Loucy (cell line): ENCODE measurements around the gene CAPNS2.

Source experiments
- H2AFZ ChIP-seq: fragments of 200-600 bp; sonication (generic); 2 replicates; pipeline ENCODE4 v1.6.0; 2016; ENCODE audit warnings: antibody characterized with exemption, mild to moderate bottlenecking, low read length, moderate library complexity
- H3F3A ChIP-seq: fragments of 200-600 bp; 2 replicates; pipeline ENCODE4 v1.6.0; 2016; ENCODE audit warnings: antibody characterized with exemption, low read depth, mild to moderate bottlenecking
- H3K27me3 ChIP-seq: fragments of 200-600 bp; sonication (generic); 2 replicates; pipeline ENCODE4 v1.6.1; 2014; ENCODE audit warnings: low read length, mild to moderate bottlenecking; ENCODE audit not compliant: insufficient read depth, poor library complexity, severe bottlenecking
- H3K36me3 ChIP-seq: fragments of 200-600 bp; sonication (generic); 2 replicates; pipeline ENCODE4 v1.6.1; 2016; ENCODE audit warnings: low read length; ENCODE audit not compliant: insufficient read depth
- H3K4me1 ChIP-seq: fragments of 200-600 bp; sonication (generic); 2 replicates; pipeline ENCODE4 v1.5.1; 2014; ENCODE audit warnings: low read length, mild to moderate bottlenecking; ENCODE audit not compliant: insufficient read depth, poor library complexity, severe bottlenecking
- H3K4me2 ChIP-seq: fragments of 200-600 bp; sonication (generic); 2 replicates; pipeline ENCODE4 v1.6.0; 2014; ENCODE audit warnings: antibody characterized with exemption, low read length, low read depth, mild to moderate bottlenecking; ENCODE audit not compliant: poor library complexity, severe bottlenecking
- H3K4me3 ChIP-seq: fragments of 200-600 bp; sonication (generic); 2 replicates; pipeline ENCODE4 v1.5.1; 2014; ENCODE audit warnings: low read length, mild to moderate bottlenecking, mixed read lengths; ENCODE audit not compliant: poor library complexity, severe bottlenecking
- H3K79me2 ChIP-seq: fragments of 200-600 bp; sonication (generic); 2 replicates; pipeline ENCODE4 v1.6.1; 2014; ENCODE audit warnings: low read length; ENCODE audit not compliant: insufficient read depth
- H3K9ac ChIP-seq: fragments of 200-600 bp; sonication (generic); 2 replicates; pipeline ENCODE4 v1.6.0; 2014; ENCODE audit warnings: mild to moderate bottlenecking, low read depth, low read length, moderate library complexity; ENCODE audit not compliant: poor library complexity, severe bottlenecking
- H3K9me2 ChIP-seq: fragments of 200-600 bp; sonication (generic); replicated peaks from 2 replicates; pipeline ENCODE4 v1.6.1; 2016; ENCODE audit warnings: low read depth, low read length, mixed read lengths
- H3K9me3 ChIP-seq: fragments of 200-600 bp; sonication (generic); 2 replicates; pipeline ENCODE4 v1.6.1; 2014; ENCODE audit warnings: mild to moderate bottlenecking, antibody characterized with exemption, low read length, low read depth; ENCODE audit not compliant: insufficient read depth
- H4K20me1 ChIP-seq: fragments of 200-600 bp; sonication (generic); 2 replicates; pipeline ENCODE4 v1.6.0; 2014; ENCODE audit warnings: antibody characterized with exemption, low read length, mild to moderate bottlenecking; ENCODE audit not compliant: insufficient read depth, poor library complexity, severe bottlenecking
- EZH2phosphoT487 ChIP-seq: fragments of 200-600 bp; IDR thresholded peaks from 2 replicates; pipeline ENCODE4 v1.6.1; 2018; ENCODE audit warnings: antibody characterized with exemption, mild to moderate bottlenecking, moderate library complexity, borderline replicate concordance
- TF ChIP-seq, protein P1 (sequence below): fragments of 200-600 bp; sonication (generic); conservative IDR thresholded peaks from 2 replicates; pipeline ENCODE4 v1.5.1; 2014; ENCODE audit warnings: mild to moderate bottlenecking, antibody characterized with exemption, low read length

Gene CAPNS2

DNA sequence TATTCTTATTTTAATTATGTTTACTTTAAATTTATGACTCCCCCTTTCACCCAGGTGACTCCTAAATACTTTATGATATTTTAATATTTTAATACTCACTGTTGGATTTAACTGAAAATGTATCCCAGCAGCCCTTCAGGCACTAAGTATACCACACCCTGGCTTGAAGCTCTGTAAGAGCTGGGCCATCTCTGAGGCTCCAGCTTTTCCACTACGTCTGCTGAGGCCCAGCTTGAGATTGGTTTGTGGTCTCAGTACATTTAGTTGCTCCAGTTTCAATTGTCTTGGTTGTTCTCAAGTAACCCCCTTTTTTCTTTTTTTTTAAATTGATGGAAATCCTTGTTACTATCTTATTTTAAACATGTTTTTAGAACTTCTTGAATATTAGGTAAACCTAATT is 27.0 kb upstream of the CAPNS2 start:
- H3K4me3 ChIP-seq = no peak overlapping the region
- H3K9me2 ChIP-seq = no peaks in the 10 kb centered on the region
- H3K27me3 ChIP-seq = no peaks in the 10 kb centered on the region
- H3K9me3 ChIP-seq = no peaks in the 10 kb centered on the region
- H3K9ac ChIP-seq = no peak overlapping the region
- TF ChIP-seq EZH2phosphoT487 = no peak
- TF ChIP-seq, protein P1, sequence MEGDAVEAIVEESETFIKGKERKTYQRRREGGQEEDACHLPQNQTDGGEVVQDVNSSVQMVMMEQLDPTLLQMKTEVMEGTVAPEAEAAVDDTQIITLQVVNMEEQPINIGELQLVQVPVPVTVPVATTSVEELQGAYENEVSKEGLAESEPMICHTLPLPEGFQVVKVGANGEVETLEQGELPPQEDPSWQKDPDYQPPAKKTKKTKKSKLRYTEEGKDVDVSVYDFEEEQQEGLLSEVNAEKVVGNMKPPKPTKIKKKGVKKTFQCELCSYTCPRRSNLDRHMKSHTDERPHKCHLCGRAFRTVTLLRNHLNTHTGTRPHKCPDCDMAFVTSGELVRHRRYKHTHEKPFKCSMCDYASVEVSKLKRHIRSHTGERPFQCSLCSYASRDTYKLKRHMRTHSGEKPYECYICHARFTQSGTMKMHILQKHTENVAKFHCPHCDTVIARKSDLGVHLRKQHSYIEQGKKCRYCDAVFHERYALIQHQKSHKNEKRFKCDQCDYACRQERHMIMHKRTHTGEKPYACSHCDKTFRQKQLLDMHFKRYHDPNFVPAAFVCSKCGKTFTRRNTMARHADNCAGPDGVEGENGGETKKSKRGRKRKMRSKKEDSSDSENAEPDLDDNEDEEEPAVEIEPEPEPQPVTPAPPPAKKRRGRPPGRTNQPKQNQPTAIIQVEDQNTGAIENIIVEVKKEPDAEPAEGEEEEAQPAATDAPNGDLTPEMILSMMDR = no peak
- H3K4me1 ChIP-seq = peaks cover 19% of the 10 kb centered on the region
- no peak overlapping the region for H3K4me2 ChIP-seq
- no peaks in the 10 kb centered on the region for H3K79me2 ChIP-seq
- no peaks in the 10 kb centered on the region for H4K20me1 ChIP-seq
- no peaks in the 10 kb centered on the region for H3F3A ChIP-seq
- no peaks in the 10 kb centered on the region for H3K36me3 ChIP-seq
- H2AFZ ChIP-seq = no peak overlapping the region

DNA sequence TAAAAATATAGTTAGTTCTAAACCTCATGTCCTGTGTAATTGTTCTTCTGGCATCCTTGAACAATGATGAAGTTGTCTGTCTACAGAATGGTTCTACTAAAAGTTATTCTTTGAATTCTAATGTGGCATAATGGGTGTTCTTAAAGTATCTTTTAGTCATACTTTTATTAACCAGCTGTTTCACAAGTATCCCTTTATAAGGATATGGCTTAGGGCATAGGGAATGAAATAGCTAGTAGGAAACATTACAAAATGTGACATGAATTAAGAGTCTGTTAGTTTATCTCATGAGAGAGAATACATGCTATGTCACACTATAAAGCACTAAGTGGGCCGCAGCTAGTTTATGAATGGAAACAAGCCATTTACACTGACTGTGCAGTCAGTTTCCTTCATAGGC is 26.3 kb upstream of the CAPNS2 start:
- no peak overlapping the region for H3K9ac ChIP-seq
- no peaks in the 10 kb centered on the region for H3K79me2 ChIP-seq
- H3F3A ChIP-seq = no peaks in the 10 kb centered on the region
- H3K4me3 ChIP-seq = no peak overlapping the region
- H3K9me3 ChIP-seq = no peaks in the 10 kb centered on the region
- no peaks in the 10 kb centered on the region for H3K27me3 ChIP-seq
- no peak overlapping the region for H3K4me2 ChIP-seq
- TF ChIP-seq, protein P1 = no peak
- no peak for TF ChIP-seq EZH2phosphoT487
- no peak overlapping the region for H2AFZ ChIP-seq
- H4K20me1 ChIP-seq = no peaks in the 10 kb centered on the region
- H3K36me3 ChIP-seq = no peaks in the 10 kb centered on the region
- H3K4me1 ChIP-seq = peaks cover 19% of the 10 kb centered on the region
- H3K9me2 ChIP-seq = no peaks in the 10 kb centered on the region

DNA sequence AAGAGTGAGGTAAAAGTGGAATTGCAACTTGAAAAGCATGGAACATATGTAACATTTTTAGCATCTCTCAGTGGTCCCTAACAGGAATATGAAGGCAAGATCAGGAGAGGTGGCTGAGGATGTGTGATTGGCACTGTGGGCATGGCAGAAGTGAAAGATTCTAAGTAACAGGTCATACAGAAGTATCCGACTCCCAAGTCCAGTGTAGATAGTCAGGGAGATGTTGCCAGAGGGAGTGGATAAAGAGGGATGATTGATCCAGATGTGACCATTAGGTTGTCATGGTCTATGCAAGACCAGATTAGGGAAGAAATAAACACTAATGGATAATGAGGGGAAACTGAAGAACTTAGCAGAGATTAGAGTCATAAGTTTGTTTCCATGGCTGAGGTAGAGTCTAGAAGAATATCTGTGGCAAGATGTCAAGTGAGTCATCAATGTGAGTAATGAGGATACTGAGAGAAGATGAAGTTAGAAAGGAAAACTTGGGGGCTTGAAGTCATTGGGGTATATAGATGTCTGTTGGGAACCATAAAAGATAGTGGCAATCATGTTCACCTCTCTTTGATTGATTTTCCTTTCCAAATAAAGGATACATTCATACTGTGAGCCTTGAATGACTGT is 23.9 kb upstream of the CAPNS2 start:
- Histone ChIP-seq H3K9me2 (no peaks in the 10 kb centered on the region), H3K79me2 (no peaks in the 10 kb centered on the region), H4K20me1 (no peaks in the 10 kb centered on the region), H3K4me3 (no peak overlapping the region), H3K9ac (no peak overlapping the region), H3F3A (no peaks in the 10 kb centered on the region), H3K27me3 (no peaks in the 10 kb centered on the region), H3K36me3 (no peaks in the 10 kb centered on the region), H2AFZ (no peak overlapping the region), H3K4me1 (peaks cover 9% of the 10 kb centered on the region), H3K9me3 (no peaks in the 10 kb centered on the region), H3K4me2 (no peak overlapping the region)
- TF ChIP-seq, protein P1 = no peak
- TF ChIP-seq EZH2phosphoT487 = no peak
